Measurements from ENCODE around the gene POLR1C.

POLR1C gene

GRCh38 chr6:43515808-43516207, 1.1 kb upstream of the POLR1C start:
- Histone ChIP-seq H3K27ac (ENCODE audit: low read length) (no peak overlapping the region), H3K9me2 (replicated peaks; ENCODE audit: insufficient read depth, low read length) (no peaks in the 10 kb centered on the region), H4K20me1 (ENCODE audit: insufficient read depth, low read length) (no peaks in the 10 kb centered on the region), H3K4me2 (ENCODE audit: low read depth, low read length) (peak overlapping the region; percentile 85), H3K27me3 (replicated peaks; ENCODE audit: insufficient read depth, low read length) (no peaks in the 10 kb centered on the region), H3K9ac (ENCODE audit: low read length) (peak overlapping the region; percentile 93), H3K36me3 (replicated peaks; ENCODE audit: insufficient read depth, low read length) (peaks cover 13% of the 10 kb centered on the region), H3K79me2 (ENCODE audit: low read length) (peaks cover 60% of the 10 kb centered on the region), H2AFZ (ENCODE audit: low read length) (no peak overlapping the region), H3K4me1 (ENCODE audit: low read length) (peaks cover 12% of the 10 kb centered on the region; the same call in 1 of the 2 replicates), H3F3A (ENCODE audit: insufficient read depth, low read length) (peaks cover 6% of the 10 kb centered on the region), H3K4me3 (ENCODE audit: low read length) (peak overlapping the region; percentile 99), H3K9me3 (replicated peaks; ENCODE audit: insufficient read depth, low read length) (no peaks in the 10 kb centered on the region)
- no peak for DNase-seq
- TF ChIP-seq CTCF (IDR thresholded peaks at IDR 0.05; ENCODE audit: low read length) (no peak), EZH2phosphoT487 (IDR thresholded peaks at IDR 0.05; ENCODE audit: low read length) (no peak), EZH2 (optimal IDR thresholded peaks at IDR 0.05; ENCODE audit: low read depth, low read length) (no peak)

GRCh38 chr6:43516367-43516696, 557 bp upstream of the POLR1C start:
- no peaks in the 10 kb centered on the region for H4K20me1 ChIP-seq (ENCODE audit: insufficient read depth, low read length)

GRCh38 chr6:43517505-43518357, 842 bp downstream of the POLR1C start:
- H3K27ac ChIP-seq (ENCODE audit: low read length), result peak overlapping the region; percentile 24; the same call in 1 of the 2 replicates
- H3K4me2 ChIP-seq (ENCODE audit: low read depth, low read length), result peak overlapping the region; percentile 74
- peak overlapping the region; percentile 56 for H2AFZ ChIP-seq (ENCODE audit: low read length)
- H3K9ac ChIP-seq (ENCODE audit: low read length), result peak overlapping the region; percentile 93
- no peaks in the 10 kb centered on the region for H3K9me3 ChIP-seq (replicated peaks; ENCODE audit: insufficient read depth, low read length)
- H3K27me3 ChIP-seq (replicated peaks; ENCODE audit: insufficient read depth, low read length), result no peaks in the 10 kb centered on the region
- TF ChIP-seq EZH2phosphoT487 (IDR thresholded peaks at IDR 0.05; ENCODE audit: low read length) (no peak), EZH2 (optimal IDR thresholded peaks at IDR 0.05; ENCODE audit: low read depth, low read length) (no peak), CTCF (IDR thresholded peaks at IDR 0.05; ENCODE audit: low read length) (no peak)
- H3K36me3 ChIP-seq (replicated peaks; ENCODE audit: insufficient read depth, low read length), result peaks cover 13% of the 10 kb centered on the region
- peak overlapping the region; percentile 99 for H3K4me3 ChIP-seq (ENCODE audit: low read length)
- no peaks in the 10 kb centered on the region for H4K20me1 ChIP-seq (ENCODE audit: insufficient read depth, low read length)
- no peaks in the 10 kb centered on the region for H3K9me2 ChIP-seq (replicated peaks; ENCODE audit: insufficient read depth, low read length)
- H3F3A ChIP-seq (ENCODE audit: insufficient read depth, low read length), result 0 out of 2 replicates have a peak, but pooled peaks cover 4% of the 10 kb centered on the region
- peaks cover 60% of the 10 kb centered on the region for H3K79me2 ChIP-seq (ENCODE audit: low read length)
- peaks cover 12% of the 10 kb centered on the region; the same call in 1 of the 2 replicates for H3K4me1 ChIP-seq (ENCODE audit: low read length)
- no peak for DNase-seq

More at GRCh38 chr6:43516367-43516696, 557 bp upstream of the POLR1C start:
- H3K36me3 ChIP-seq (replicated peaks; ENCODE audit: insufficient read depth, low read length), result peaks cover 13% of the 10 kb centered on the region
- H3K9me2 ChIP-seq (replicated peaks; ENCODE audit: insufficient read depth, low read length), result no peaks in the 10 kb centered on the region
- no peaks in the 10 kb centered on the region for H3K9me3 ChIP-seq (replicated peaks; ENCODE audit: insufficient read depth, low read length)
- H2AFZ ChIP-seq (ENCODE audit: low read length), result peak overlapping the region; percentile 69
- TF ChIP-seq EZH2phosphoT487 (IDR thresholded peaks at IDR 0.05; ENCODE audit: low read length), result no peak
- peak overlapping the region; percentile 93 for H3K9ac ChIP-seq (ENCODE audit: low read length)
- peak overlapping the region; percentile 99 for H3K4me3 ChIP-seq (ENCODE audit: low read length)
- no peak for DNase-seq
- H3K4me2 ChIP-seq (ENCODE audit: low read depth, low read length), result peak overlapping the region; percentile 85
- H3K27me3 ChIP-seq (replicated peaks; ENCODE audit: insufficient read depth, low read length), result no peaks in the 10 kb centered on the region
- H3F3A ChIP-seq (ENCODE audit: insufficient read depth, low read length), result peaks cover 3% of the 10 kb centered on the region
- H3K79me2 ChIP-seq (ENCODE audit: low read length), result peaks cover 60% of the 10 kb centered on the region
- peak overlapping the region; percentile 33; the same call in 1 of the 2 replicates for H3K27ac ChIP-seq (ENCODE audit: low read length)
- H3K4me1 ChIP-seq (ENCODE audit: low read length), result peaks cover 12% of the 10 kb centered on the region; the same call in 1 of the 2 replicates
